HG03469 (cell line): ENCODE results near the gene DMRTA2.

Experiments
- ATAC-seq: cut with Tn5 transposase; IDR thresholded peaks from one replicate; pipeline ENCODE4 v1.9.1; 2021; ENCODE audit warnings: mild to moderate bottlenecking, moderate library complexity, moderate number of reproducible peaks; ENCODE audit not compliant: unreplicated experiment

Gene DMRTA2

GRCh38 chr1:50424045-50424883 lies 1.0 kb upstream of the DMRTA2 start:
- no peak for ATAC-seq

GRCh38 chr1:50423670-50424000 lies 392 bp upstream of the DMRTA2 start:
- no peak for ATAC-seq

- ATAC-seq = no peak
These were observed 633 bp downstream of the DMRTA2 start for GRCh38 chr1:50422675-50422945.

- no peak for ATAC-seq
These were observed 1.2 kb downstream of the DMRTA2 start for GRCh38 chr1:50421768-50422674.

GRCh38 chr1:50421366-50421748 lies 1.9 kb downstream of the DMRTA2 start:
- no peak for ATAC-seq

GRCh38 chr1:50420689-50421365 lies 2.4 kb downstream of the DMRTA2 start:
- ATAC-seq = no peak

- no peak for ATAC-seq
These were observed 3.2 kb downstream of the DMRTA2 start for GRCh38 chr1:50419907-50420677.

GRCh38 chr1:50419192-50419906 lies 3.9 kb downstream of the DMRTA2 start:
- no peak for ATAC-seq

GRCh38 chr1:50418600-50419109 lies 4.6 kb downstream of the DMRTA2 start:
- ATAC-seq = no peak

- no peak for ATAC-seq
These were observed 5.2 kb downstream of the DMRTA2 start for GRCh38 chr1:50417946-50418599.

GRCh38 chr1:50417507-50417906 lies 5.7 kb downstream of the DMRTA2 start:
- no peak for ATAC-seq

GRCh38 chr1:50416553-50417453 lies 6.4 kb downstream of the DMRTA2 start:
- ATAC-seq = no peak

- no peak for ATAC-seq
These were observed 7.1 kb downstream of the DMRTA2 start for GRCh38 chr1:50416150-50416527.

- ATAC-seq = no peak
These were observed 7.8 kb downstream of the DMRTA2 start for GRCh38 chr1:50415235-50416149.

- no peak for ATAC-seq
These were observed 8.4 kb downstream of the DMRTA2 start for GRCh38 chr1:50414853-50415234.

GRCh38 chr1:50412813-50413476 lies 10.3 kb downstream of the DMRTA2 start:
- ATAC-seq = no peak

GRCh38 chr1:50405814-50406213 lies 17.4 kb downstream of the DMRTA2 start:
- ATAC-seq = no peak
